HG03558 (cell line): ENCODE measurements around the gene CAPS.

Experiments
- ATAC-seq: cut with Tn5 transposase; IDR thresholded peaks from one replicate; pipeline ENCODE4 v1.9.1; 2021; ENCODE audit warnings: moderate number of reproducible peaks; ENCODE audit not compliant: unreplicated experiment; ENCODE audit errors: extremely low read depth

Gene CAPS

GRCh38 chr19:5891938-5892771 is 21.9 kb upstream of the CAPS start:
- ATAC-seq, result no peak

GRCh38 chr19:5892772-5893275 is 21.2 kb upstream of the CAPS start:
- no peak for ATAC-seq

- no peak for ATAC-seq
These were observed 20.7 kb upstream of the CAPS start for GRCh38 chr19:5893296-5893903.

- ATAC-seq, result no peak
These were observed 19.9 kb upstream of the CAPS start for GRCh38 chr19:5893907-5894703.

- no peak for ATAC-seq
These were observed 19.2 kb upstream of the CAPS start for GRCh38 chr19:5894704-5895349.

- ATAC-seq, result no peak
These were observed 18.6 kb upstream of the CAPS start for GRCh38 chr19:5895409-5895808.

GRCh38 chr19:5895890-5896289 is 18.2 kb upstream of the CAPS start:
- no peak for ATAC-seq

- no peak for ATAC-seq
These were observed 17.5 kb upstream of the CAPS start for GRCh38 chr19:5896365-5897076.

GRCh38 chr19:5897189-5897969 is 16.7 kb upstream of the CAPS start:
- no peak for ATAC-seq

- no peak for ATAC-seq
These were observed 14.1 kb upstream of the CAPS start for GRCh38 chr19:5899728-5900526.

GRCh38 chr19:5900976-5901375 is 13.1 kb upstream of the CAPS start:
- no peak for ATAC-seq

GRCh38 chr19:5903056-5903623 is 10.9 kb upstream of the CAPS start:
- no peak for ATAC-seq

GRCh38 chr19:5903624-5904351 is 10.3 kb upstream of the CAPS start, which contains the start of gene NDUFA11:
Gene NDUFA11 (minus strand): TSS chr19:5903790. CDS start chr19:5903708, 82 bp downstream.
- ATAC-seq, result peak; percentile 11

GRCh38 chr19:5904352-5905113 is 9.5 kb upstream of the CAPS start, which contains the start of gene VMAC:
Gene VMAC (plus strand): TSS chr19:5904872. CDS start chr19:5904891, 19 bp downstream.
- ATAC-seq, result peak; percentile 66

GRCh38 chr19:5905114-5905778 is 8.8 kb upstream of the CAPS start:
- no peak for ATAC-seq

- ATAC-seq, result no peak
These were observed 6.8 kb upstream of the CAPS start for GRCh38 chr19:5907241-5907640.
